Breast epithelium (tissue), 3 donors: ENCODE measurements around the gene PRMT1.

Experiments used
- CTCF ChIP-seq, 3 donors: fragments of 450-650 bp; IDR thresholded peaks; one replicate each; pipeline ENCODE4 v1.5.1; 2016 to 2017; ENCODE audit warnings: antibody characterized with exemption in 3 of 3, mild to moderate bottlenecking in 3 of 3, moderate library complexity in 3 of 3
- POLR2A ChIP-seq: fragments of 450-650 bp; IDR thresholded peaks from one replicate; pipeline ENCODE4 v1.6.1; 2016; ENCODE audit warnings: antibody characterized with exemption, mild to moderate bottlenecking, moderate library complexity

DNA sequence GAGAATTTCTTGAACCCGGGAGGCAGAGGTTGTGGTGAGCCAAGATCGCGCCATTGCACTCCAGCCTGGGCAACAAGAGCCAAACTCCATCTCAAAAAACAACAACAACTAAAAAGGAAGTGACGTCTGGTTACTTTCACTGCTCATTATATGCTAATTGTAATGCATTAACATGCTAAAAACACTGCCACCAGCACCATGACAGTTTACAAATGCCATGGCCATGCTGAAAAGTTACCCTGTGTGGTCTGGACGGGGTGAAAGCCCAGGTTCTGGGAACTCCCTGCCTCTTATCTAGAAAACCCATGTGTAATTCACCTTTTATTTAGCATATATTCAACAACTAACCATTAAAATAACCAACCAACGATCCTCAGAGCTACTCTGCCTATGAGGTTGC, 41.9 kb downstream of the PRMT1 start:
- TF ChIP-seq CTCF (IDR thresholded peaks at IDR 0.05) (no peak), POLR2A (no peak)
